Hepatocyte (in vitro differentiated cells): Measurements from ENCODE around the gene MAPK8. TPM values are rescaled to one million over a fixed set of nuclear protein-coding genes. Genes with fewer than 3 reads are reported as not detected.
A peak's percentile ranks its signal among the peaks of the same experiment; 100 is the strongest.

Source experiments
- DNase-seq: peaks from one replicate; pipeline ENCODE4 v3.0.0-alpha.2; 2016; ENCODE audit warnings: low spot score
- H2AFZ ChIP-seq: fragments of 200-600 bp; sonication (generic); 2 replicates; pipeline ENCODE4 v1.6.0; 2016; ENCODE audit warnings: antibody characterized with exemption, mild to moderate bottlenecking
- H3K27ac ChIP-seq: fragments of 200-600 bp; sonication (generic); 2 replicates; pipeline ENCODE4 v1.5.1; 2016; ENCODE audit warnings: mild to moderate bottlenecking
- H3K27me3 ChIP-seq: fragments of 200-600 bp; sonication (generic); 2 replicates; pipeline ENCODE4 v1.6.1; 2016
- H3K36me3 ChIP-seq: fragments of 200-600 bp; sonication (generic); replicated peaks from 2 replicates; pipeline ENCODE4 v1.5.1; 2016; ENCODE audit warnings: low read depth; ENCODE audit not compliant: insufficient read depth
- H3K4me1 ChIP-seq: fragments of 200-600 bp; sonication (generic); 2 replicates; pipeline ENCODE4 v1.5.1; 2016; ENCODE audit warnings: mild to moderate bottlenecking, moderate library complexity; ENCODE audit not compliant: insufficient read depth
- H3K4me2 ChIP-seq: fragments of 200-600 bp; sonication (generic); 2 replicates; pipeline ENCODE4 v1.6.0; 2016
- H3K4me3 ChIP-seq: fragments of 200-600 bp; sonication (generic); 2 replicates; pipeline ENCODE4 v1.5.1; 2016; ENCODE audit warnings: mild to moderate bottlenecking
- H3K79me2 ChIP-seq: fragments of 200-600 bp; sonication (generic); 2 replicates; pipeline ENCODE4 v1.6.0; 2017; ENCODE audit warnings: mild to moderate bottlenecking
- H3K9me2 ChIP-seq: fragments of 200-600 bp; sonication (generic); replicated peaks from 2 replicates; pipeline ENCODE4 v1.6.0; 2017; ENCODE audit warnings: mild to moderate bottlenecking; ENCODE audit not compliant: insufficient read depth
- H3K9me3 ChIP-seq: fragments of 200-600 bp; sonication (generic); 2 replicates; pipeline ENCODE4 v1.5.1; 2016; ENCODE audit warnings: low read depth, mild to moderate bottlenecking
- H4K20me1 ChIP-seq: fragments of 200-600 bp; sonication (generic); 2 replicates; pipeline ENCODE4 v1.6.0; 2016; ENCODE audit warnings: mild to moderate bottlenecking; ENCODE audit not compliant: insufficient read depth, poor library complexity, severe bottlenecking
- CTCF ChIP-seq: fragments of 200-600 bp; sonication (generic); IDR thresholded peaks from 2 replicates; pipeline ENCODE4 v1.5.1; 2016; ENCODE audit warnings: antibody characterized with exemption, mild to moderate bottlenecking; ENCODE audit not compliant: poor library complexity
- EZH2 ChIP-seq: fragments of 200-600 bp; sonication (generic); IDR thresholded peaks from 2 replicates; pipeline ENCODE4 v1.6.1; 2016; ENCODE audit warnings: antibody characterized with exemption, mild to moderate bottlenecking, borderline replicate concordance
- EZH2phosphoT487 ChIP-seq: fragments of 200-600 bp; sonication (generic); IDR thresholded peaks from one replicate; pipeline ENCODE4 v1.6.1; 2018; ENCODE audit warnings: antibody characterized with exemption, mild to moderate bottlenecking, low read depth, moderate library complexity; ENCODE audit not compliant: unreplicated experiment, severe bottlenecking
- WGBS: methylation state at CpG from one replicate; pipeline ENCODE4 v1.1.6; 2016; ENCODE audit warnings: low lambda C conversion rate; ENCODE audit errors: missing lambda C conversion rate; 5-methylcytosine and 5-hydroxymethylcytosine counted together
- polyA plus RNA-seq: library from polyadenylated mRNA; unstranded; fragments of >200 nt; fragmentation: Nextera tagmentation; extraction: Ambion mirVana; gene quantifications from 2 replicates; pipeline ENCODE4 v1.2.1, GENCODE V29; 2016
- total RNA-seq: library from RNA; depleted of rRNA; stranded (reverse); fragments of >200 nt; gene quantifications from 2 replicates; pipeline ENCODE4 v1.2.3, GENCODE V29; 2014

MAPK8 gene
- total and polyA plus RNA-seq, 2 experiments from 2014 or later = 20.9 to 73.2 TPM

GRCh38 chr10:48398261-48398660, 91.8 kb downstream of the MAPK8 start:
- TF ChIP-seq EZH2phosphoT487 (no peak), EZH2 (no peak), CTCF (no peak)
- no peak for DNase-seq
- peaks cover 23% of the 10 kb centered on the region for H3K4me1 ChIP-seq
- H3K4me2 ChIP-seq = no peak overlapping the region
- H3K9me2 ChIP-seq = no peaks in the 10 kb centered on the region
- WGBS = 85% methylated on average over 4 of the region's 4 CpGs
- H3K79me2 ChIP-seq = peaks cover 67% of the 10 kb centered on the region
- no peak overlapping the region for H2AFZ ChIP-seq
- H3K27ac ChIP-seq = no peak overlapping the region
- H3K36me3 ChIP-seq = no peaks in the 10 kb centered on the region
- H4K20me1 ChIP-seq = peaks cover 9% of the 10 kb centered on the region
- H3K27me3 ChIP-seq = no peaks in the 10 kb centered on the region
- no peaks in the 10 kb centered on the region for H3K9me3 ChIP-seq
- no peak overlapping the region for H3K4me3 ChIP-seq

- peaks cover 23% of the 10 kb centered on the region for H3K4me1 ChIP-seq
- peak overlapping the region; percentile 53 for H3K27ac ChIP-seq
- H3K36me3 ChIP-seq = no peaks in the 10 kb centered on the region
- DNase-seq = no peak
- WGBS = 58% methylated on average over 5 of the region's 5 CpGs
- no peak for TF ChIP-seq CTCF
- no peak for TF ChIP-seq EZH2
- no peak for TF ChIP-seq EZH2phosphoT487
- no peak overlapping the region for H3K4me3 ChIP-seq
- no peaks in the 10 kb centered on the region for H3K27me3 ChIP-seq
- no peaks in the 10 kb centered on the region for H3K9me2 ChIP-seq
- H3K79me2 ChIP-seq = peaks cover 62% of the 10 kb centered on the region
- peaks cover 9% of the 10 kb centered on the region for H4K20me1 ChIP-seq
- H3K9me3 ChIP-seq = no peaks in the 10 kb centered on the region
- H2AFZ ChIP-seq = no peak overlapping the region
- no peak overlapping the region for H3K4me2 ChIP-seq
Measured at GRCh38 chr10:48399056-48399541, 92.6 kb downstream of the MAPK8 start.

- H3K27me3 ChIP-seq = no peaks in the 10 kb centered on the region
- H3K79me2 ChIP-seq = peaks cover 57% of the 10 kb centered on the region
- no peaks in the 10 kb centered on the region for H3K36me3 ChIP-seq
- peaks cover 23% of the 10 kb centered on the region for H3K4me1 ChIP-seq
- H2AFZ ChIP-seq = no peak overlapping the region
- H4K20me1 ChIP-seq = peaks cover 9% of the 10 kb centered on the region
- 88% methylated on average over 1 of the region's 1 CpG for WGBS
- H3K27ac ChIP-seq = peak overlapping the region; percentile 53
- no peaks in the 10 kb centered on the region for H3K9me3 ChIP-seq
- no peaks in the 10 kb centered on the region for H3K9me2 ChIP-seq
- DNase-seq = no peak
- TF ChIP-seq EZH2phosphoT487 = no peak
- TF ChIP-seq EZH2 = no peak
- no peak for TF ChIP-seq CTCF
- no peak overlapping the region for H3K4me2 ChIP-seq
- no peak overlapping the region for H3K4me3 ChIP-seq
Measured at GRCh38 chr10:48399551-48399950, 93.1 kb downstream of the MAPK8 start.
